T-helper 17 cell (primary cell): ENCODE data around the gene NOTCH1. TPM values are rescaled to one million over a fixed set of nuclear protein-coding genes. Genes with fewer than 3 reads are reported as not detected.
A peak's percentile ranks its signal among the peaks of the same experiment; 100 is the strongest.

Source experiments
- ATAC-seq: fragments of 150-1000 bp; cut with Tn5 transposase; 2 replicates; pipeline ENCODE4 v1.10.0; 2021; ENCODE audit warnings: mild to moderate bottlenecking, moderate library complexity
- DNase-seq, 3 donors: peaks; one replicate each; pipeline versions ENCODE4 v3.0.0 to v3.0.0-alpha.2; 2020 to 2021
- H3K9me3 ChIP-seq: one replicate; pipeline ENCODE4 v1.7.0; 2013; ENCODE audit warnings: low read length, mild to moderate bottlenecking; ENCODE audit not compliant: control insufficient read depth, poor library complexity, severe bottlenecking
- H3K27ac Mint-ChIP-seq: one replicate; pipeline ENCODE4 v1.8.0; 2022; ENCODE audit warnings: mild to moderate bottlenecking, moderate library complexity, mixed read lengths
- H3K27me3 Mint-ChIP-seq: one replicate; pipeline ENCODE4 v1.8.0; 2022; ENCODE audit warnings: mixed read lengths
- H3K36me3 Mint-ChIP-seq: one replicate; pipeline ENCODE4 v1.8.0; 2022; ENCODE audit warnings: low read depth, mixed read lengths
- H3K4me1 Mint-ChIP-seq: one replicate; pipeline ENCODE4 v1.8.0; 2022; ENCODE audit warnings: mild to moderate bottlenecking, mixed read lengths
- H3K4me3 Mint-ChIP-seq: one replicate; pipeline ENCODE4 v1.8.0; 2022; ENCODE audit warnings: mild to moderate bottlenecking, moderate library complexity, mixed read lengths
- total RNA-seq, 4 donors: library from RNA in 2 of 4; stranded (reverse) in 2 of 4; gene quantifications; one replicate each; pipeline ENCODE4 v1.2.3 and lab custom pipeline; 2022 to 2026

The NOTCH1 gene
- total RNA-seq, 2 donors from 2014 or later, result 31.7 to 37.5 TPM

GRCh38 chr9:136467766-136468165, 78.1 kb downstream of the NOTCH1 start:
- Mint-ChIP-seq H3K27me3 (no peaks in the 10 kb centered on the region), H3K36me3 (peaks cover 4% of the 10 kb centered on the region), H3K4me1 (peaks cover 2% of the 10 kb centered on the region), H3K4me3 (no peak overlapping the region), H3K27ac (no peak overlapping the region)
- no peaks in the 10 kb centered on the region for H3K9me3 ChIP-seq
- DNase-seq, result no peak
- ATAC-seq, result no peak

- no peak for DNase-seq
- Mint-ChIP-seq H3K27me3 (no peaks in the 10 kb centered on the region), H3K4me3 (peak overlapping the region; percentile 3), H3K4me1 (peaks cover 2% of the 10 kb centered on the region), H3K36me3 (peaks cover 4% of the 10 kb centered on the region), H3K27ac (no peak overlapping the region)
- no peak for ATAC-seq
- no peaks in the 10 kb centered on the region for H3K9me3 ChIP-seq
These were observed 79.7 kb downstream of the NOTCH1 start for GRCh38 chr9:136466155-136466541.

GRCh38 chr9:136465500-136466154, 80.2 kb downstream of the NOTCH1 start:
- Mint-ChIP-seq H3K27me3 (no peaks in the 10 kb centered on the region), H3K36me3 (peaks cover 4% of the 10 kb centered on the region), H3K4me3 (peak overlapping the region; percentile 3), H3K27ac (no peak overlapping the region), H3K4me1 (peaks cover 2% of the 10 kb centered on the region)
- no peak for DNase-seq
- no peak for ATAC-seq
- no peaks in the 10 kb centered on the region for H3K9me3 ChIP-seq

- no peaks in the 10 kb centered on the region for H3K27me3 Mint-ChIP-seq
- no peak overlapping the region for H3K4me3 Mint-ChIP-seq
- peaks cover 4% of the 10 kb centered on the region for H3K36me3 Mint-ChIP-seq
- ATAC-seq, result no peak
- DNase-seq, result no peak
- H3K27ac Mint-ChIP-seq, result no peak overlapping the region
- no peaks in the 10 kb centered on the region for H3K9me3 ChIP-seq
- peaks cover 2% of the 10 kb centered on the region for H3K4me1 Mint-ChIP-seq
These were observed 81.6 kb downstream of the NOTCH1 start for GRCh38 chr9:136464241-136464640.

DNA sequence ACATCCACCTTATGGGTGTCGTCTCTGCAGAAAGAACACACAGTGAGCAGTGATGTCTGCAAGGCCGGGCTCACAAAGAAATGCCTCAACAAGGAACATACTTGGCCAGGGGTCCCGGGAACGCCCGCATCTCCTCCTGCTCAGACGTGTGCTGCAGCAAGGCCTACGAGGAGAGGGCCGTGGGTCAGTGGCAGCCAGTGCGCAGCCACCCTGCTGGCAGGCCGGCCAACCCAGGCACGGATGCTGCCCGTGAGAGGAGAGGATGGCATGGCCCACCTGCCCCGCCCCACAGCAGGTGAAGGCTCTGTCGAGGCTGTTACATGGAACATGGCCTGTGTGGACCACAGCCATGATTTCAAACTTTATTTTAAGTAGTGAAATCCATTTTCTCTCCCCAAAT, 82.3 kb downstream of the NOTCH1 start:
- Mint-ChIP-seq H3K36me3 (peaks cover 4% of the 10 kb centered on the region), H3K27ac (no peak overlapping the region), H3K27me3 (no peaks in the 10 kb centered on the region), H3K4me3 (no peak overlapping the region), H3K4me1 (peaks cover 2% of the 10 kb centered on the region)
- no peak for ATAC-seq
- no peak for DNase-seq
- H3K9me3 ChIP-seq, result no peaks in the 10 kb centered on the region

- no peaks in the 10 kb centered on the region for H3K27me3 Mint-ChIP-seq
- H3K4me3 Mint-ChIP-seq, result no peak overlapping the region
- ATAC-seq (no peak), DNase-seq (no peak)
- no peak overlapping the region for H3K27ac Mint-ChIP-seq
- no peaks in the 10 kb centered on the region for H3K9me3 ChIP-seq
- H3K4me1 Mint-ChIP-seq, result peaks cover 4% of the 10 kb centered on the region
- peaks cover 4% of the 10 kb centered on the region for H3K36me3 Mint-ChIP-seq
These were observed 83.2 kb downstream of the NOTCH1 start for GRCh38 chr9:136462664-136463063.

GRCh38 chr9:136460772-136461325, 85.0 kb downstream of the NOTCH1 start:
- peaks cover 2% of the 10 kb centered on the region for H3K4me1 Mint-ChIP-seq
- ATAC-seq (no peak), DNase-seq (no peak)
- no peak overlapping the region for H3K27ac Mint-ChIP-seq
- no peaks in the 10 kb centered on the region for H3K27me3 Mint-ChIP-seq
- peaks cover 4% of the 10 kb centered on the region for H3K36me3 Mint-ChIP-seq
- H3K4me3 Mint-ChIP-seq, result no peak overlapping the region
- no peaks in the 10 kb centered on the region for H3K9me3 ChIP-seq

DNA sequence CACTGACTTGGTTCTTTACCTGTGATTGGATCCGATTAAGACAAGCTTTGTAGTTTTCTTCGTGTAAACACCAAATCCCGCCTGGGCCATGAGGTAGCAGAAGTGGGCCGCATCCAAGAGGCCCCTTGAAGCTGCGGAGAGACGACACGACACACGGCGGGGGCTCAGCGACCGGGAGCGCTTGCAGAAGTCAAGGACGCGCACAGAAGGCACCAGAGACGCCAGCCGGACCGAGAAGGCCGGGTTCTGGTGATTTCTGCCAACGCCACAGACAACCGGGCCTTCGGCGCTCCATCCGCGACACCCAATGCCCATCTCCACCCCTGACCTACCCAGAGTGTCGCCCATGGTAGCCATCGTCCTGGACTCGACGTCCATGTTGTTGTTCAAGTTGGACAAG, 86.4 kb downstream of the NOTCH1 start:
- no peak for ATAC-seq

GRCh38 chr9:136457326-136457725, 88.5 kb downstream of the NOTCH1 start:
- ATAC-seq (no peak), DNase-seq (no peak)
- Mint-ChIP-seq H3K27me3 (no peaks in the 10 kb centered on the region), H3K4me1 (peaks cover 8% of the 10 kb centered on the region), H3K4me3 (no peak overlapping the region), H3K27ac (no peak overlapping the region), H3K36me3 (no peaks in the 10 kb centered on the region)
- H3K9me3 ChIP-seq, result no peaks in the 10 kb centered on the region

More for the DNA sequence above, 86.4 kb downstream of the NOTCH1 start:
- no peak for DNase-seq
- Mint-ChIP-seq H3K27ac (no peak overlapping the region), H3K4me3 (no peak overlapping the region), H3K36me3 (no peaks in the 10 kb centered on the region), H3K27me3 (no peaks in the 10 kb centered on the region), H3K4me1 (peaks cover 2% of the 10 kb centered on the region)
- H3K9me3 ChIP-seq, result no peaks in the 10 kb centered on the region

DNA sequence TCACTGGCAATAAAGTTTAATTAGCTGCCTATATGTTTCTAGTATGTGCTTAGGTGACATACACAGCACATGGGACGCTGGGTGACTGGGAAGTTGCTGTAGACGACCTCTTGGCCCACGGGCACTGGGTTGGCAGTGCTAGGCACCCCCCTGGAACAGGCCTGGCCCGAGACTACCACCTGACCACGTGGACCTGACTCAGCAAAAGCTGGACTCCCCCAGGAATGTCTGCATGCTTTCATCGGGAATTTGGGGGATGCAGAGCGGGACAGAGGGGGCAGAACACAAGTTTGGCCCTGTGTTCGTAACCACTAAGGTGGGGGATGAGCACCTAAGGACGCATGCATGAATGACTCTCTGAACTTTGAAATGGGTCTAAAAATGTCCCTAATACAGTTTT, 89.6 kb downstream of the NOTCH1 start:
- no peaks in the 10 kb centered on the region for H3K9me3 ChIP-seq
- Mint-ChIP-seq H3K4me3 (no peak overlapping the region), H3K36me3 (no peaks in the 10 kb centered on the region), H3K27ac (peak overlapping the region; percentile 24), H3K27me3 (no peaks in the 10 kb centered on the region), H3K4me1 (peaks cover 8% of the 10 kb centered on the region)
- no peak for DNase-seq
- no peak for ATAC-seq

GRCh38 chr9:136455043-136456002, 90.5 kb downstream of the NOTCH1 start:
- Mint-ChIP-seq H3K4me3 (no peak overlapping the region), H3K36me3 (no peaks in the 10 kb centered on the region), H3K27me3 (no peaks in the 10 kb centered on the region), H3K4me1 (peaks cover 8% of the 10 kb centered on the region), H3K27ac (peak overlapping the region; percentile 3)
- ATAC-seq (peak; percentile 23), DNase-seq (no peak)
- no peaks in the 10 kb centered on the region for H3K9me3 ChIP-seq

GRCh38 chr9:136454026-136454796, 91.6 kb downstream of the NOTCH1 start:
- no peak for DNase-seq
- ATAC-seq, result no peak
- Mint-ChIP-seq H3K4me3 (no peak overlapping the region), H3K27ac (no peak overlapping the region), H3K36me3 (no peaks in the 10 kb centered on the region), H3K4me1 (peaks cover 8% of the 10 kb centered on the region), H3K27me3 (no peaks in the 10 kb centered on the region)
- no peaks in the 10 kb centered on the region for H3K9me3 ChIP-seq

- no peak for DNase-seq
- no peak for ATAC-seq
- H3K9me3 ChIP-seq, result no peaks in the 10 kb centered on the region
- H3K27ac Mint-ChIP-seq, result no peak overlapping the region
- no peak overlapping the region for H3K4me3 Mint-ChIP-seq
- no peaks in the 10 kb centered on the region for H3K27me3 Mint-ChIP-seq
- H3K4me1 Mint-ChIP-seq, result peaks cover 8% of the 10 kb centered on the region
- H3K36me3 Mint-ChIP-seq, result no peaks in the 10 kb centered on the region
These were observed 92.5 kb downstream of the NOTCH1 start for GRCh38 chr9:136453326-136453725.
